GM12892 (cell line): ENCODE results near the gene TMEM91.

Experiments
- POLR2A ChIP-seq: IDR thresholded peaks from 2 replicates; pipeline ENCODE4 v1.6.1; 2011; ENCODE audit warnings: low read depth, low read length, control low read depth
- POLR2AphosphoS5 ChIP-seq: IDR thresholded peaks from 2 replicates; pipeline ENCODE4 v1.6.1; 2011; ENCODE audit warnings: low read depth, low read length, control low read depth
- TAF1 ChIP-seq: IDR thresholded peaks from 2 replicates; pipeline ENCODE4 v1.6.1; 2011; ENCODE audit warnings: low read depth, mild to moderate bottlenecking, control low read depth, low read length, borderline replicate concordance

- TF ChIP-seq POLR2AphosphoS5 (no peak), POLR2A (no peak), TAF1 (no peak)
Measured at GRCh38 chr19:41421314-41421713, 45.0 kb downstream of the TMEM91 start.
